ENCODE data around the gene LGALS7.
"Not testable (repeated sequence)": the region's sequence is repeated elsewhere in the genome, so short reads cannot be mapped to it uniquely, and the experiment has no call there.

LGALS7 gene

GRCh38 chr19:38796154-38796553 is 22.8 kb upstream of the LGALS7 start:
- no peak overlapping the region for H3K4me3 ChIP-seq (ENCODE audit: control insufficient read depth, low read depth, low read length)
- TF ChIP-seq CTCF (IDR thresholded peaks at IDR 0.05; ENCODE audit: control insufficient read depth, insufficient read depth, low read depth, low read length, missing control alignments), result no peak
- no peak for DNase-seq (ENCODE audit: low read depth)

GRCh38 chr19:38795549-38795948 is 22.2 kb upstream of the LGALS7 start:
- H3K4me3 ChIP-seq (ENCODE audit: control insufficient read depth, low read depth, low read length), result no peak overlapping the region
- TF ChIP-seq CTCF (IDR thresholded peaks at IDR 0.05; ENCODE audit: control insufficient read depth, insufficient read depth, low read depth, low read length, missing control alignments), result no peak

GRCh38 chr19:38793671-38794070 is 20.4 kb upstream of the LGALS7 start:
- DNase-seq (ENCODE audit: low read depth), result no peak
- H3K4me3 ChIP-seq (ENCODE audit: control insufficient read depth, low read depth, low read length), result no peak overlapping the region
- no peak for TF ChIP-seq CTCF (IDR thresholded peaks at IDR 0.05; ENCODE audit: control insufficient read depth, insufficient read depth, low read depth, low read length, missing control alignments)

More at GRCh38 chr19:38795549-38795948, 22.2 kb upstream of the LGALS7 start:
- DNase-seq (ENCODE audit: low read depth), result no peak

DNA sequence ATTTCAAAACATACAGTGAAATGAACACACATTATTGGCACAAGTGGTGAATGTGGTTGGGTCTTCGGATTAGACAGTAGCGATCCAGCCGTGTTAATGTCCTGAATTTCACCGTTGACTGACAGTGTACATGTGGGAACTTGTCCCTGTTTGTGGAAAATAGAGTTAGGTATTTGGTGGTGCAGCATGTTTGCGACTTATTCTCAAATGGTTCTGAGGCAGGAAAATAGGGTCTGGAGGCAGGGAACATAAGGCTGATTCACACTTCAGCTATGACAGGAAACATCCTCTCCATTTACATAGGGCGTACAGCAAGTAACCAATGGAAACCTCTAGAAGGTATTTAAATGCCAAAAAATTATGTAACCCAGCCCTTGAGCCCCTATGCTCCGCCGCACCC is 19.9 kb upstream of the LGALS7 start:
- DNase-seq (ENCODE audit: low read depth), result no peak
- TF ChIP-seq CTCF (IDR thresholded peaks at IDR 0.05; ENCODE audit: control insufficient read depth, insufficient read depth, low read depth, low read length, missing control alignments), result no peak
- no peak overlapping the region for H3K4me3 ChIP-seq (ENCODE audit: control insufficient read depth, low read depth, low read length)

DNA sequence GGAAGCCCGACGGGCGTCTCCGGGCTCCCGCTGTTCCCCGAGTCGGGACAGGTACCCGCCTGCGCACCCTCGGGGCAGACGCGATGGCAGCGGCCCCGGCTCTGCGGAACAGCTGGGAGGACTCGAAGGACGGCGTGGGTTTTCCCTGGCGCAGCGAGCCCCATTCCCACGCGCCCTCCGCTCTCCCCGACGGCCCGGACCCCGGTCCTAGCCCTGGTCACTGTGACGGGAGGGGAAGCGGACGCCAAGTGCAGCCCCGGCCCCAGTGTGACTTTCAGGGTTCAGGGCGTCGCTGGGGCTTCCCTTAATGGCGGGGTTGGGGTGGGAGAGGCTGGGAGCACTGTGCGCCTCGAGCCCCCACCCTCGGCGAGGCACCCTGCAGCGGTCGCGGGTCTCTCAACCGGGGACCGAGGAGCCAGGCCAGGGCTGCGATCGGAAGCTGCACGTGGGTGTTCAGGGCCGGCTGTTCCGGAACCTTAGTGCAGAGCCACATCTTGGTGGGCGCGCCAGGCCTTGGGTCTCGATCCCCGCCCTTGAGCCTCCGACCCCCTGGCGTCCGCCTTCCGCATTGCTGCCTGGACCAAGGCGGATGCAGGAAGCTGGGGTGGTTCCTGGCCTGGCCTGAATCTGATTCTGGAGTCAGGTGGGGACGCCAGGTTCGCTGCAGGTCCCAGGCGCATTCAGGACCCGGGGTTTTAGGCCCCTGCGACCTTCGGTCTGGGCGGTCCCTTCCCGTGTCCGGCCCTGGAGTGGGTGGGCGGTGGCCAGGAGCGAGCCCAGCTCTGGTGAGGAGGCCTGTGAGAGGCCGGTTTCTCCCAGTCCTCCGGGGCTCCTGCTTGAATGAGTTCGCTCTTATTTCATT is 19.2 kb upstream of the LGALS7 start:
- peak; percentile 15 for TF ChIP-seq CTCF (IDR thresholded peaks at IDR 0.05; ENCODE audit: control insufficient read depth, insufficient read depth, low read depth, low read length, missing control alignments)
- DNase-seq (ENCODE audit: low read depth), result no peak
- no peak overlapping the region for H3K4me3 ChIP-seq (ENCODE audit: control insufficient read depth, low read depth, low read length)

- DNase-seq (ENCODE audit: low read depth); H3K4me3 ChIP-seq (ENCODE audit: control insufficient read depth, low read depth, low read length): not testable (repeated sequence)
These were observed 18.2 kb upstream of the LGALS7 start for GRCh38 chr19:38791451-38792064.

DNA sequence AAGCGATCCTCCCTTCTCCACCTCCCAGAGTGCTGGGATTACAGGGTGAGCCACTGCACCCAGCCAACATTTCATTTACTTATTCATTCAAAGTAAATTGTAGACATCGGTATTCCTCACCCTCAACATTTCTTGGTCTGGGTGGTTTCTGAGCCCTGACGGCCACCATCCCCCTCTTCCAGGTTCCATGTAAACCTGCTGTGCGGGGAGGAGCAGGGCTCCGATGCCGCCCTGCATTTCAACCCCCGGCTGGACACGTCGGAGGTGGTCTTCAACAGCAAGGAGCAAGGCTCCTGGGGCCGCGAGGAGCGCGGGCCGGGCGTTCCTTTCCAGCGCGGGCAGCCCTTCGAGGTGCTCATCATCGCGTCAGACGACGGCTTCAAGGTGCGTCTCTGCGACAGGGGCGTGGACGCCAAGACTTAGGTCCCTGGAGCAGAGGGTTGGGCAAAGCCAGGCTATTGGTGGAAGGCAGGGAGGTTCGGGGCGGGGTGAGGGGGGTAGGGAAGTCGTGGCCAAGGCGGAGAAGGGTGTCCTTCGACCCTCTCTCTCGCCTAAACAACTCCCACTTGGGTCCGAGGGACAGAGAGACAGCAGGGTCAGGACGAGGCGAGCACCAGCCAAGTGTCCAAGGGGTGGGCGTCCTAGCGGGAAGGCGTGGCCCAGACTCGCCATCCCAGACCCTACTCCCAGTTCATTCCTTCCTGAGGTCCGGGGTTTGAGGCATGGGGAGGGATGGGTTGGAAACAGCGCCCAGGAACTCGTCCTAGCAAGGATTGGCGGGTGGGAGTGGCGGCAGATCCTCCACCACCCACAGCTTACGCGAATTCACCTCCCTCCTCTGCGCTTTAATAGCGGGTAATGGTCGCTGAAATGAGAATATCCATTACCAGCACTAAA is 17.4 kb upstream of the LGALS7 start:
- H3K4me3 ChIP-seq (ENCODE audit: control insufficient read depth, low read depth, low read length); DNase-seq (ENCODE audit: low read depth): not testable (repeated sequence)
